ENCODE results near the gene ANKRD11. TPM values are rescaled to one million over a fixed set of nuclear protein-coding genes. Genes with fewer than 3 reads are reported as not detected.

ANKRD11 gene
- total RNA-seq, 1 experiment from 2014 or later = 266 TPM

DNA sequence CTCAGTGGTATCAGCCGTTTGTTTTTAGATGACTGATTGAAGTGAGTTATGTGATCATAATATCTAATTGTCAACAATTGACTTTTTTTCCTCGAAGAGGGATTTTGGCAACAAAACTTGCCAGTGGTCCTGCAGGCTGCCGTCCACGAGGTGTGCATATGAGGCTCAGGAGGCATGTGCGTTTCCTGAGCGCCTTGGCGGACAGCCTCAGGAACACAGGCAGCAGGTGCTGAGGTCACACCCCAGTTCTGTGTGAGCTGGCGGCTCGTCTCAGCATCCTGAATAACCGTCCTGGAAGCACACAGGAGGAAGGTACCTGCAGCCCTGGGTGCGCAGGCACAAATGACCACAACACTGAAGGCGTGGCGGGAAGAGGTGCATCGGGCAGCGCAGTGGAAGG is 29.5 kb upstream of the ANKRD11 start:
- TF ChIP-seq SP1 (IDR thresholded peaks at IDR 0.05; ENCODE audit: low read depth) = no peak
- Histone ChIP-seq H3K79me2 (ENCODE audit: insufficient read depth, low read length) (peaks cover 82% of the 10 kb centered on the region), H3K27me3 (ENCODE audit: insufficient read depth, low read length) (no peaks in the 10 kb centered on the region), H4K20me1 (ENCODE audit: insufficient read depth) (peaks cover 4% of the 10 kb centered on the region; the same call in 1 of the 2 replicates), H3K4me1 (ENCODE audit: control insufficient read depth in 1 of 2, insufficient read depth in 2 of 2, low read length in 2 of 2) (no peaks in the 10 kb centered on the region), H3K9me3 (ENCODE audit: control insufficient read depth in 1 of 2, insufficient read depth in 1 of 2, low read depth in 1 of 2, low read length in 2 of 2) (no peaks in the 10 kb centered on the region), H3K27ac (ENCODE audit: low read depth, low read length) (no peak overlapping the region), H3K9ac (ENCODE audit: low read length) (no peak overlapping the region), H3K4me2 (ENCODE audit: low read length) (no peak overlapping the region), H3K36me3 (ENCODE audit: control insufficient read depth in 1 of 2, insufficient read depth in 2 of 2, low read length in 2 of 2) (peaks cover 59 to 73% of the 10 kb centered on the region in 2 experiments), H3K9me2 (ENCODE audit: insufficient read depth) (no peaks in the 10 kb centered on the region), H2AFZ (ENCODE audit: low read depth, low read length, poor library complexity, severe bottlenecking) (no peak overlapping the region), H3K4me3 (replicated peaks in 1 of 2; ENCODE audit: low read depth in 1 of 2, low read length in 2 of 2) (no peak overlapping the region)
- intact Hi-C loops (cut with micrococcal nuclease) = no loop called here
- CTCF ChIA-PET = no interaction called here
- no TSS peak for BruUV-seq (replicated peaks)
- ATAC-seq = no peak
- no peak for DNase-seq (ENCODE audit: low read depth, low spot score)
- RAD21 ChIA-PET (ENCODE audit: low non-redundant PET in 1 of 2, low total read pairs in 2 of 2, uncharacterized antibody in 2 of 2, unreplicated experiment in 2 of 2) = no interaction called here
- POLR2A ChIA-PET = no interaction called here

DNA sequence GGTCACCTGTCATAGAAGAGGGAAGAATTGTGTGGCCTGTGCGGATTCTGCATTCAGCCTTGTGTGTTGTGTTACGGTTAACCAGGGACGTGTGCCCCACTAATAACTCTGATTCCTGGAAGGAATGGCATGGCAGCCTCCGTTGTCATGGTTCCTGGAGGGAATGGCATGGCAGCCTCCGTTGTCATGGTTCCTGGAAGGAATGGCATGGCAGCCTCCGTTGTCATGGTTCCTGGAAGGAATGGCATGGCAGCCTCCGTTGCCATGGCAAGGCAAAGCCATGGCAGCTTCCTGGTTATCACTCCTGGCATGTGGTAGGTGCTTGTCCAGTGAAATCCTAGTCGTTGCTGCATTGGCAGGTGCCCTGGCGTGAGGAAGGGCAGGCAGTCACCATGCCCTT is 26.8 kb upstream of the ANKRD11 start:
- CTCF ChIA-PET = no interaction called here
- POLR2A ChIA-PET = no interaction called here
- no peak overlapping the region for H2AFZ ChIP-seq (ENCODE audit: low read depth, low read length, poor library complexity, severe bottlenecking)
- BruUV-seq (replicated peaks) = no TSS peak
- DNase-seq (ENCODE audit: low read depth, low spot score) (no peak), ATAC-seq (peak; percentile 22; the same call in 1 of the 2 replicates)
- H3K4me2 ChIP-seq (ENCODE audit: low read length) = no peak overlapping the region
- no peaks in the 10 kb centered on the region for H3K9me2 ChIP-seq (ENCODE audit: insufficient read depth)
- H3K4me1 ChIP-seq (ENCODE audit: control insufficient read depth in 1 of 2, insufficient read depth in 2 of 2, low read length in 2 of 2) = no peaks in the 10 kb centered on the region
- no peaks in the 10 kb centered on the region for H3K27me3 ChIP-seq (ENCODE audit: insufficient read depth, low read length)
- intact Hi-C loops (cut with micrococcal nuclease) = no loop called here
- no peak overlapping the region for H3K27ac ChIP-seq (ENCODE audit: low read depth, low read length)
- no peak overlapping the region for H3K4me3 ChIP-seq (replicated peaks in 1 of 2; ENCODE audit: low read depth in 1 of 2, low read length in 2 of 2)
- TF ChIP-seq POLR2AphosphoS5 (IDR thresholded peaks at IDR 0.05; ENCODE audit: low read depth, low read length) = no peak
- TF ChIP-seq, protein P1, sequence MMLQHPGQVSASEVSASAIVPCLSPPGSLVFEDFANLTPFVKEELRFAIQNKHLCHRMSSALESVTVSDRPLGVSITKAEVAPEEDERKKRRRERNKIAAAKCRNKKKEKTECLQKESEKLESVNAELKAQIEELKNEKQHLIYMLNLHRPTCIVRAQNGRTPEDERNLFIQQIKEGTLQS (IDR thresholded peaks at IDR 0.05) = no peak
- peaks cover 60 to 73% of the 10 kb centered on the region in 2 experiments for H3K36me3 ChIP-seq (ENCODE audit: control insufficient read depth in 1 of 2, insufficient read depth in 2 of 2, low read length in 2 of 2)
- H3K9me3 ChIP-seq (ENCODE audit: control insufficient read depth in 1 of 2, insufficient read depth in 1 of 2, low read depth in 1 of 2, low read length in 2 of 2) = no peaks in the 10 kb centered on the region
- H3K9ac ChIP-seq (ENCODE audit: low read length) = no peak overlapping the region
- H4K20me1 ChIP-seq (ENCODE audit: insufficient read depth) = peaks cover 4% of the 10 kb centered on the region; the same call in 1 of the 2 replicates
- H3K79me2 ChIP-seq (ENCODE audit: insufficient read depth, low read length) = peaks cover 76% of the 10 kb centered on the region
- RAD21 ChIA-PET (ENCODE audit: low non-redundant PET in 1 of 2, low total read pairs in 2 of 2, uncharacterized antibody in 2 of 2, unreplicated experiment in 2 of 2) = no interaction called here

DNA sequence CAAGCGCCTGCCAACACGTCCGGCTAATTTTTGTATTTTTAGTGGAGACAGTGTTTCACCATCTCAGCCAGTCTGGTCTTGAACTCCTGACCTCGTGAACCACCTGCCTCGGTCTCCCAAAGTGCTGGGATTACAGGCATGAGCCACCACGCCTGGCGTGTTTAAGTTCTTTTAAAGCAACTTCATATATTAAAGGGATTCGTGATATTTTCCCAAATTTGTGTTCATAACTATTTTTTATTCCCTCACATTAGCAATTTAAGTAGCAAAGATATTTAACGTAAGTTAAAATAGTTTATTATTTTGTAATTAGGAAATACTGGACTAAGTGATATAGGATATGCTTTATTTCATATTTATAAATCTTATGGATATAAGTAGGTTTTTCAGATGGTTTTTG is 22.1 kb upstream of the ANKRD11 start:
- Histone ChIP-seq H3K4me2 (ENCODE audit: low read length) (no peak overlapping the region), H3K9ac (ENCODE audit: low read length) (no peak overlapping the region), H3K27me3 (ENCODE audit: insufficient read depth, low read length) (no peaks in the 10 kb centered on the region), H3K4me3 (replicated peaks in 1 of 2; ENCODE audit: low read depth in 1 of 2, low read length in 2 of 2) (no peak overlapping the region), H2AFZ (ENCODE audit: low read depth, low read length, poor library complexity, severe bottlenecking) (no peak overlapping the region), H3K9me3 (ENCODE audit: control insufficient read depth in 1 of 2, insufficient read depth in 1 of 2, low read depth in 1 of 2, low read length in 2 of 2) (no peaks in the 10 kb centered on the region), H3K27ac (ENCODE audit: low read depth, low read length) (no peak overlapping the region), H3K9me2 (ENCODE audit: insufficient read depth) (no peaks in the 10 kb centered on the region), H3K36me3 (ENCODE audit: control insufficient read depth in 1 of 2, insufficient read depth in 2 of 2, low read length in 2 of 2) (peaks cover 43 to 47% of the 10 kb centered on the region in 2 experiments), H3K79me2 (ENCODE audit: insufficient read depth, low read length) (peaks cover 71% of the 10 kb centered on the region), H3K4me1 (ENCODE audit: control insufficient read depth in 1 of 2, insufficient read depth in 2 of 2, low read length in 2 of 2) (peaks cover 4 to 14% of the 10 kb centered on the region in 2 experiments; a peak in 3 of 4 replicates), H4K20me1 (ENCODE audit: insufficient read depth) (no peaks in the 10 kb centered on the region)
- no TSS peak for BruUV-seq (replicated peaks)
- RAD21 ChIA-PET (ENCODE audit: low non-redundant PET in 1 of 2, low total read pairs in 2 of 2, uncharacterized antibody in 2 of 2, unreplicated experiment in 2 of 2) = no interaction called here
- no peak for ATAC-seq
- CTCF ChIA-PET = no interaction called here
- intact Hi-C loops (cut with micrococcal nuclease) = no loop called here
- DNase-seq (ENCODE audit: low read depth, low spot score) = no peak
- POLR2A ChIA-PET = no interaction called here
- TF ChIP-seq YY1 (IDR thresholded peaks at IDR 0.05; ENCODE audit: extremely low read depth, insufficient replicate concordance, low read depth, low read length) = no peak
- TF ChIP-seq EZH2 (IDR thresholded peaks at IDR 0.05) = no peak
- TF ChIP-seq, protein P2, sequence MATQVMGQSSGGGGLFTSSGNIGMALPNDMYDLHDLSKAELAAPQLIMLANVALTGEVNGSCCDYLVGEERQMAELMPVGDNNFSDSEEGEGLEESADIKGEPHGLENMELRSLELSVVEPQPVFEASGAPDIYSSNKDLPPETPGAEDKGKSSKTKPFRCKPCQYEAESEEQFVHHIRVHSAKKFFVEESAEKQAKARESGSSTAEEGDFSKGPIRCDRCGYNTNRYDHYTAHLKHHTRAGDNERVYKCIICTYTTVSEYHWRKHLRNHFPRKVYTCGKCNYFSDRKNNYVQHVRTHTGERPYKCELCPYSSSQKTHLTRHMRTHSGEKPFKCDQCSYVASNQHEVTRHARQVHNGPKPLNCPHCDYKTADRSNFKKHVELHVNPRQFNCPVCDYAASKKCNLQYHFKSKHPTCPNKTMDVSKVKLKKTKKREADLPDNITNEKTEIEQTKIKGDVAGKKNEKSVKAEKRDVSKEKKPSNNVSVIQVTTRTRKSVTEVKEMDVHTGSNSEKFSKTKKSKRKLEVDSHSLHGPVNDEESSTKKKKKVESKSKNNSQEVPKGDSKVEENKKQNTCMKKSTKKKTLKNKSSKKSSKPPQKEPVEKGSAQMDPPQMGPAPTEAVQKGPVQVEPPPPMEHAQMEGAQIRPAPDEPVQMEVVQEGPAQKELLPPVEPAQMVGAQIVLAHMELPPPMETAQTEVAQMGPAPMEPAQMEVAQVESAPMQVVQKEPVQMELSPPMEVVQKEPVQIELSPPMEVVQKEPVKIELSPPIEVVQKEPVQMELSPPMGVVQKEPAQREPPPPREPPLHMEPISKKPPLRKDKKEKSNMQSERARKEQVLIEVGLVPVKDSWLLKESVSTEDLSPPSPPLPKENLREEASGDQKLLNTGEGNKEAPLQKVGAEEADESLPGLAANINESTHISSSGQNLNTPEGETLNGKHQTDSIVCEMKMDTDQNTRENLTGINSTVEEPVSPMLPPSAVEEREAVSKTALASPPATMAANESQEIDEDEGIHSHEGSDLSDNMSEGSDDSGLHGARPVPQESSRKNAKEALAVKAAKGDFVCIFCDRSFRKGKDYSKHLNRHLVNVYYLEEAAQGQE (IDR thresholded peaks at IDR 0.05; ENCODE audit: low read depth) = no peak
- TF ChIP-seq, protein P3, sequence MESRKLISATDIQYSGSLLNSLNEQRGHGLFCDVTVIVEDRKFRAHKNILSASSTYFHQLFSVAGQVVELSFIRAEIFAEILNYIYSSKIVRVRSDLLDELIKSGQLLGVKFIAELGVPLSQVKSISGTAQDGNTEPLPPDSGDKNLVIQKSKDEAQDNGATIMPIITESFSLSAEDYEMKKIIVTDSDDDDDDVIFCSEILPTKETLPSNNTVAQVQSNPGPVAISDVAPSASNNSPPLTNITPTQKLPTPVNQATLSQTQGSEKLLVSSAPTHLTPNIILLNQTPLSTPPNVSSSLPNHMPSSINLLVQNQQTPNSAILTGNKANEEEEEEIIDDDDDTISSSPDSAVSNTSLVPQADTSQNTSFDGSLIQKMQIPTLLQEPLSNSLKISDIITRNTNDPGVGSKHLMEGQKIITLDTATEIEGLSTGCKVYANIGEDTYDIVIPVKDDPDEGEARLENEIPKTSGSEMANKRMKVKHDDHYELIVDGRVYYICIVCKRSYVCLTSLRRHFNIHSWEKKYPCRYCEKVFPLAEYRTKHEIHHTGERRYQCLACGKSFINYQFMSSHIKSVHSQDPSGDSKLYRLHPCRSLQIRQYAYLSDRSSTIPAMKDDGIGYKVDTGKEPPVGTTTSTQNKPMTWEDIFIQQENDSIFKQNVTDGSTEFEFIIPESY (IDR thresholded peaks at IDR 0.05; ENCODE audit: extremely low read depth, insufficient replicate concordance, low read length) = no peak

Measured in HCT116 (cell line).